Coronary artery (tissue), 2 donors: Measurements from ENCODE around the gene C18orf32.
"Not testable (repeated sequence)": the region's sequence is repeated elsewhere in the genome, so short reads cannot be mapped to it uniquely, and the experiment has no call there.

ENCODE experiments used
- DNase-seq: peaks from one replicate; pipeline ENCODE4 v3.0.0-alpha.2; 2017; ENCODE audit warnings: low spot score
- H3K27ac ChIP-seq, 2 donors: fragments of 200-600 bp; sonication (generic); one replicate each; pipeline ENCODE4 v1.5.1; 2016 to 2019
- H3K4me3 ChIP-seq: fragments of 200-600 bp; sonication (generic); 2 replicates; pipeline ENCODE4 v1.5.1; 2016; ENCODE audit warnings: mild to moderate bottlenecking, moderate library complexity
- CTCF ChIP-seq: fragments of 200-600 bp; sonication (generic); IDR thresholded peaks from one replicate; pipeline ENCODE4 v1.5.1; 2019; ENCODE audit warnings: antibody characterized with exemption

Gene C18orf32

DNA sequence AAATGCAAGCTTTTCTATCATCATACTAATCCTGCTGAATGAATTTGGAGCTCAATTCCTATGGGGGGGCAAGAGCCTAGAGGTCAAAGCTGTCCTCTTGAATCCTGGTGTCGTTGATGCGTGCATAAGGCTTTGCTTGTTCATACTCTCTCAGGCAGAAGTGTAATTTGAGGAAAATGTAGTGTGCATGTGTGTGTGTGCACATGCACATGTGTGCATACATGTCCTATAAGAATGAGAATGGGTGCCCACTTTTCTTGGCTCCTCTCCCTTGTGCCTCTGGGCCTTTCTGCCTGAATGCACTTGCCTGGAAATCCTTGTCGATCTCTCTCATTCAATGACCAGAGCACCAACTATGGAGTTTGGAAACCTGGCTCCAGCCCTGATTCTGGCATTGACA, 28.5 kb upstream of the C18orf32 start:
- no peak overlapping the region for H3K27ac ChIP-seq
- no peak overlapping the region for H3K4me3 ChIP-seq
- TF ChIP-seq CTCF, result no peak
- no peak for DNase-seq

GRCh38 chr18:49515003-49515402, 28.0 kb upstream of the C18orf32 start:
- H3K27ac ChIP-seq, H3K4me3 ChIP-seq, DNase-seq: not testable (repeated sequence)

DNA sequence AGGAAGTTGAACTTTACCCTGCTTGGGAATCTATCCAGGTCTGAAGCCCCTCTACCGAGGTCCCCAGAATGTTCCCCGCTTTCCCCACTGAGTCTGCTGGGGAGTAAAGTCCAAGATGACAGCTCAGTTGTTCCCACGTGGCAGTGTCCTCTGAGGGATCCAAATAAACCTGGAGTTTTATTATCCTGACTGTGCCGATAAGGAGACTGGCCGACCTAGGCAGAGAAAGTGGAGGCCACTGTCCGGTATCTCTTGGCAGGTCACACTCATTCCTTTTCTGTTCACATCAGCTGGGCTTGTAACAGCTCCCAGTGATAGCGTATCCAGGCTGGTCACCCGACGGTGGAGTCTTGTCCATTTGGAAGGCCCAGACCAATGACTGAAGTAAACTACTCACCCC, 27.5 kb upstream of the C18orf32 start:
- DNase-seq, result no peak
- H3K27ac ChIP-seq, result no peak overlapping the region
- no peak overlapping the region for H3K4me3 ChIP-seq
- no peak for TF ChIP-seq CTCF

DNA sequence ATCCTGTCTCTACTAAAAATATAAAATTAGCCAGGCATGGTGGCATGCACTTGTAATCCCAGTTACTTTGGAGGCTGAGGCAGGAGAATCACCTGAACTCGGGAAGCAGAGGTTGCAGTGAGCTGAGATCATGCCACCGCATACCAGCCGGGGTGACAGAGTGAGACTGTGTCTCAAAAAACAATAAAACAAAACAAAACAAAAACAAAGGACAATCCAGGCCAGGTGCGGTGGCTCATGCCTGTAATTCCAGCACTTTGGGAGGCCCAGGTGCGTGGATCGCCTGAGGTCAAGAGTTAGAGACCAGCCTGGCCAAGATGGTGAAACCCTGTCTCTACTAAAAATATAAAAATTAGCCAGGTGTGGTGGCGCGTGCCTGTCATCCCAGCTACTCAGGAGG, 25.8 kb upstream of the C18orf32 start:
- not testable (repeated sequence) for DNase-seq, H3K4me3 ChIP-seq, H3K27ac ChIP-seq

DNA sequence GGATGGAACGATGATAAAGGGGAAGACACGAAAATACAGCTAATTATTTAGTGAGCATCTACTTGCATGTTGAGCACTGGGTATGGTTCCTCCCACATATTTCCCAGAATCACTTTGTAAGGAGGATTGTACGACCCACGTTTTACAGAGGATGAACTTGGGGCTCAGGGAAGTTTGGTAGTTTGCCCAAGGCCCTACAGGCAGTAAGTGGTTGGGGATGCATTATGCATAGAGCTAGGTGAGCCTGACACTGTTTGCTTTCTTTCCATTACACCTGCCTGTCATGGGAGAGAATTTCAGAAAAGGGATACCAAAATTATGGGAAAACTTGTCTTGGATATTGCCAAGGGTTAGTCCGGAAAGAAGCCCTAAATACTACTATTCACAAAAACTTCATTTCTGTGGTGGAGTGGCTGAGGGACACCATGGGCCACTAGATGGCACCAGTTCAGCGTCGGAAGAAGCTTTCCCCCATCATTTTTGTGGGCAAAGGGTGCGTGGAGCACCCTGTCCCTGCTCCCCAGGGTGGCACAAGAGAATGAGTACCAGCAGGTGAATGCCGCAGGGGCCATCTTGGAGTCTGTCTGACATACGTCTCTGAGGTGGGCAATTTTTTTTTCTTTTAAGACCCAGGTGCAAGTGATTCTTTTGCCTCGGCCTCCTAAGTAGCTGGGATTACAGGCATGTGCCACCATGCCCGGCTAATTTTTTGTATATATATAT, 23.5 kb upstream of the C18orf32 start:
- Histone ChIP-seq H3K27ac (no peak overlapping the region), H3K4me3 (no peak overlapping the region)
- DNase-seq, result no peak
- peak; percentile 71 for TF ChIP-seq CTCF

- not testable (repeated sequence) for H3K4me3 ChIP-seq, H3K27ac ChIP-seq, DNase-seq
These were observed 19.4 kb upstream of the C18orf32 start for GRCh38 chr18:49506438-49506837.

DNA sequence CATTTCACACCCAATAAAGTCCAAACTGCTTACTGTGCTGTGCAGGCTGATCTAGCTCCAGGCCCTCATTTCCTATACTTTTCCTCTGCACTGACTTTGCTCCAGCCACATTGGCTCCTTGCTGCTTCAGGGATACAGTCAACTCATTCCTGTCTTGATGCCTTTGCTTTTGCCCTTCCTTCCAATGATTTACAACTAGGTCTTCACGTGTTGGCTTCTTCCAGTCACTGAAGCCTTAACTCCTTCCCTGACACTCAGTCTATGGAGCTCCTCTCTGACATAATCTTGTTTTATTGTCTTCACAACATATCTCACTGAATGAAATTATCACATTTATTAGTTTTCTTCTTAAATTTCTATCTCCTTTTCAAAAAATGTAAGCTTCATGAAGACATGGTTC, 16.9 kb upstream of the C18orf32 start:
- DNase-seq, result no peak
- no peak for TF ChIP-seq CTCF
- Histone ChIP-seq H3K4me3 (no peak overlapping the region), H3K27ac (no peak overlapping the region)

DNA sequence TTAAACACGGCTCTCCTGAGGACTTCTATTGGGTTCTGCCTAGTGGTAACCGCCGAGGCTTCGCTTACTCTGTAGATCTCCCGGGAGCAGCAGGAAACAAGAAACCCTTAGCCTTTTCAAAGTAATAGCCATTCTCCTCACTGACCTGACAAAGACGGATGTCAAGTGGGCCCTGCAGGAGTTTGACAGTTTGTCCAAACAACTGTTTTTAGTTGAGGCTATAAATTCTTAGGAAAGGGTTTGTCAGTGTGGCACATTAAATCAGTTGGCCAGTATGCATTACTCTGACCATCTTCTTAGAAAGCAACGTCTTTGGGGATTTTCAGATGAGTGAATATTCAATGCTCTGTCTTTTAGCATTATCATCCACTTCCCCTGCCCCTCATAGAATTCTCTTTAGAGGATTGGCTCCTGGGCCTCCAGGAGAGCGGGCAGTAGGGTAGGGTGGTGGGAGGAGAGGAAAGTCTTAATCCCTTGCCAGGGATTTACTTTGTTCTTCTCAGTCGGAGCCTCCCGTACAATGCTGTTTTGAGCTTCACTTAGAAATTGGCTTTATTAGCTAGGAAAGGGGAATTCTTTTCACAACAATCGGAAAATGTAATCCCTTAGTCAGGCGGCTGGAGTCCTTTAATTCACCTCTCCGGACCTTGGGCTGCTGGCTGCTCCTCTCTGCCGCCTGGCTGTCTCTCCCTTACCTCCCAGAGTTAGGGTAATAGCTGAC, 13.3 kb upstream of the C18orf32 start:
- DNase-seq, result no peak
- no peak overlapping the region for H3K27ac ChIP-seq
- TF ChIP-seq CTCF, result no peak
- no peak overlapping the region for H3K4me3 ChIP-seq
